Stomach (tissue), 9 donors: ENCODE results near the gene FHOD1. TPM values are rescaled to one million over a fixed set of nuclear protein-coding genes. Genes with fewer than 3 reads are reported as not detected.
A peak's percentile ranks its signal among the peaks of the same experiment; 100 is the strongest.

Source experiments
- DNase-seq, 2 donors: peaks; one replicate each; pipeline versions ENCODE4 v3.0.0 to v3.0.0-alpha.2; 2013 to 2019
- H3K27ac ChIP-seq, 5 donors: fragments of 200-600 bp in 4 of 5; sonication (generic) in 4 of 5; one replicate each; pipeline ENCODE4 v1.5.1; 2013 to 2019; ENCODE audit warnings: mild to moderate bottlenecking in 1 of 5, moderate library complexity in 1 of 5
- H3K27me3 ChIP-seq, 3 donors: fragments of 200-600 bp; sonication (generic); one replicate each; pipeline ENCODE4 v1.5.1; 2017 to 2019; ENCODE audit warnings: mixed run types in 1 of 3
- H3K36me3 ChIP-seq, 4 donors: fragments of 200-600 bp; sonication (generic); 1 replicate in 3 of 4; 2 replicates in 1 of 4; pipeline ENCODE4 v1.5.1; 2016 to 2019
- H3K4me1 ChIP-seq, 4 donors: fragments of 200-600 bp; sonication (generic); one replicate each; pipeline ENCODE4 v1.5.1; 2016 to 2019
- H3K4me3 ChIP-seq, 4 donors: fragments of 200-600 bp; sonication (generic) in 3 of 4; one replicate each; pipeline ENCODE4 v1.5.1; 2016 to 2019; ENCODE audit warnings: mild to moderate bottlenecking in 1 of 4
- H3K9me3 ChIP-seq, 4 donors: fragments of 200-600 bp; sonication (generic); one replicate each; pipeline ENCODE4 v1.5.1; 2016 to 2019
- CTCF ChIP-seq, 7 experiments: fragments of 450-650 bp in 4 of 7; fragments of 200-600 bp in 3 of 7; sonication (generic) in 3 of 7; IDR thresholded peaks; one replicate each; pipeline ENCODE4 v1.5.1; 2016 to 2019; ENCODE audit warnings: antibody characterized with exemption in 7 of 7, control low read depth in 2 of 7, mild to moderate bottlenecking in 1 of 7
- EP300 ChIP-seq: sonication (generic); formaldehyde crosslinking; IDR thresholded peaks from one replicate; pipeline ENCODE4 v1.6.1; 2017; ENCODE audit warnings: antibody characterized with exemption
- POLR2A ChIP-seq, 4 donors: fragments of 450-650 bp; IDR thresholded peaks; one replicate each; pipeline ENCODE4 v1.6.1; 2016; ENCODE audit warnings: antibody characterized with exemption in 4 of 4, control low read depth in 2 of 4, mild to moderate bottlenecking in 1 of 4, moderate library complexity in 1 of 4
- POLR2AphosphoS5 ChIP-seq, 3 donors: sonication (generic); formaldehyde crosslinking; IDR thresholded peaks; one replicate each; pipeline ENCODE4 v1.6.1; 2016; ENCODE audit warnings: antibody characterized with exemption in 3 of 3
- WGBS, 5 donors: extraction: QIAGEN DNeasy Blood & Tissue Kit in 3 of 5; methylation state at CpG; one replicate each; pipeline versions ENCODE4 v1.1.5 to v1.1.7; 2013 to 2018; 5-methylcytosine and 5-hydroxymethylcytosine counted together
- intact Hi-C: fragments of 100-400 bp; cut with DNase I; formaldehyde crosslinking; loops from one replicate; pipeline ENCODE4 v1.15.1; 2023; ENCODE audit warnings: low total_unique reads
- polyA plus RNA-seq, 3 donors: library from polyadenylated mRNA; stranded (reverse); fragments of 200-250 nt; gene quantifications; one replicate each; pipeline ENCODE4 v1.2.3, GENCODE V29; 2013
- total RNA-seq, 5 donors: library from RNA; depleted of rRNA; stranded (reverse); fragments of >200 nt; gene quantifications; one replicate each; pipeline versions ENCODE4 v1.1.0 to v1.2.3, GENCODE V29; 2014 to 2016
- donor health status: healthy with polysubstance abuse.
- donor health status: Bipolar disorder and iron deficiency.
- donor health status: healthy.

The FHOD1 gene
- total and polyA plus RNA-seq, 8 donors = 6.1 to 101 (median 17.5) TPM

GRCh38 chr16:67245674-67246080 is 1.6 kb downstream of the FHOD1 start:
- Histone ChIP-seq H3K27ac (peak overlapping the region; percentile 87 to 95 (median 89)), H3K27me3 (peaks cover 0 to 28% (median 19%) of the 10 kb centered on the region in 3 donors), H3K4me1 (peaks cover 56 to 82% (median 72%) of the 10 kb centered on the region in 4 donors), H3K9me3 (no peaks in the 10 kb centered on the region), H3K4me3 (peak overlapping the region; percentile 64 to 85 (median 78)), H3K36me3 (no peaks in the 10 kb centered on the region)
- 10 to 21% (median 12%) methylated on average over 6 to 8 of the region's 8 CpGs for WGBS, 5 donors
- no peak for TF ChIP-seq EP300
- no peak for TF ChIP-seq POLR2A (IDR thresholded peaks at IDR 0.05)
- TF ChIP-seq CTCF (IDR thresholded peaks at IDR 0.05) = no peak
- no peak for TF ChIP-seq POLR2AphosphoS5 (IDR thresholded peaks at IDR 0.05)
- no peak for DNase-seq
- intact Hi-C loops = no loop called here

GRCh38 chr16:67245186-67245585 is 2.1 kb downstream of the FHOD1 start:
- H3K36me3 ChIP-seq = no peaks in the 10 kb centered on the region
- TF ChIP-seq CTCF (IDR thresholded peaks at IDR 0.05) (no peak), POLR2AphosphoS5 (IDR thresholded peaks at IDR 0.05) (no peak), POLR2A (IDR thresholded peaks at IDR 0.05) (no peak), EP300 (no peak)
- no peaks in the 10 kb centered on the region for H3K9me3 ChIP-seq
- H3K27me3 ChIP-seq = peaks cover 0 to 24% (median 18%) of the 10 kb centered on the region in 3 donors
- peak overlapping the region; percentile 87 to 95 (median 89) for H3K27ac ChIP-seq
- no peak for DNase-seq
- intact Hi-C loops = no loop called here
- 68 to 76% (median 71%) methylated on average over 4 of the region's 4 CpGs for WGBS, 5 donors
- peak overlapping the region in 2 of 4 donors; percentile 83 to 85 for H3K4me3 ChIP-seq
- H3K4me1 ChIP-seq = peaks cover 61 to 87% (median 77%) of the 10 kb centered on the region in 4 donors

GRCh38 chr16:67244387-67245185 is 2.7 kb downstream of the FHOD1 start:
- TF ChIP-seq POLR2AphosphoS5 (IDR thresholded peaks at IDR 0.05) (peak in 2 of 3 donors; percentile 18 to 22), EP300 (no peak), CTCF (IDR thresholded peaks at IDR 0.05) (no peak)
- Histone ChIP-seq H3K9me3 (no peaks in the 10 kb centered on the region), H3K27ac (peak overlapping the region; percentile 87 to 95 (median 89)), H3K27me3 (peaks cover 0 to 18% (median 13%) of the 10 kb centered on the region in 3 donors), H3K36me3 (peaks cover 0 to 2% (median 1%) of the 10 kb centered on the region in 4 donors), H3K4me3 (no peak overlapping the region), H3K4me1 (peaks cover 62 to 93% (median 80%) of the 10 kb centered on the region in 4 donors)
- DNase-seq = peak; percentile 68 to 69
- 35 to 50% (median 49%) methylated on average over 5 of the region's 5 CpGs for WGBS, 5 donors
- intact Hi-C loops = no loop called here

GRCh38 chr16:67243481-67243880 is 3.8 kb downstream of the FHOD1 start:
- peaks cover 10 to 13% (median 12%) of the 10 kb centered on the region in 4 donors for H3K36me3 ChIP-seq
- H3K4me3 ChIP-seq = no peak overlapping the region
- no peaks in the 10 kb centered on the region for H3K9me3 ChIP-seq
- TF ChIP-seq EP300 = no peak
- no peak for TF ChIP-seq POLR2A (IDR thresholded peaks at IDR 0.05)
- TF ChIP-seq POLR2AphosphoS5 (IDR thresholded peaks at IDR 0.05) = no peak
- TF ChIP-seq CTCF (IDR thresholded peaks at IDR 0.05) = no peak
- peak overlapping the region; percentile 32 to 95 (median 89) for H3K27ac ChIP-seq
- intact Hi-C loops = no loop called here
- peaks cover 0 to 6% (median 4%) of the 10 kb centered on the region in 3 donors for H3K27me3 ChIP-seq
- DNase-seq = no peak
- 78 to 88% (median 83%) methylated on average over 4 of the region's 4 CpGs for WGBS, 5 donors
- H3K4me1 ChIP-seq = peaks cover 55 to 86% (median 71%) of the 10 kb centered on the region in 4 donors
